K562 (cell line): ENCODE measurements around the gene HSD3B7. TPM values are rescaled to one million over a fixed set of nuclear protein-coding genes. Genes with fewer than 3 reads are reported as not detected.

Source experiments
- ATAC-seq: fragments of 200-7000 bp; cut with Tn5 transposase; 3 replicates; pipeline ENCODE4 v1.9.1; 2020; ENCODE audit warnings: moderate library complexity
- BruUV-seq: library from RNA; stranded (reverse); fragments of 400-500 nt; replicated peaks from 2 replicates; lab custom pipeline; 2021; lab: Mats Ljungman, UMichigan
- CTCF ChIA-PET: fragments of 300-600 bp; formaldehyde crosslinking; extraction: SDS; loops from one replicate; lab custom pipeline; 2021; ENCODE audit warnings: low intra/inter-chr PET ratio; lab: Yijun Ruan, JAX
- POLR2A ChIA-PET: fragments of 300-600, 350-650 bp; sonication (Branson Sonifier 250); formaldehyde crosslinking; extraction: SDS; loops from one replicate; lab custom pipeline; 2021; ENCODE audit warnings: antibody characterized with exemption, inconsistent platforms; lab: Yijun Ruan, JAX
- DNase-seq, 4 experiments: peaks; one replicate each; pipeline versions ENCODE4 v3.0.0 to v3.0.0-alpha.2; 2011 to 2018; ENCODE audit warnings: low spot score in 3 of 4, mixed read lengths in 3 of 4; ENCODE audit errors: extremely low read depth in 1 of 4
- FAIRE-seq: peaks from 2 replicates; lab custom pipeline; 2011; peaks lifted over from hg19 to GRCh38; lab: Jason Lieb, UNC
- H2AFZ ChIP-seq: 2 replicates; pipeline ENCODE4 v1.6.0; 2011; ENCODE audit warnings: low read depth, low read length, control low read depth, inconsistent platforms
- H3K27ac ChIP-seq: fragments of 200-600 bp; 3 replicates; pipeline ENCODE4 v1.8.0; 2011; ENCODE audit warnings: low read depth, mild to moderate bottlenecking, control low read depth, inconsistent platforms, low read length, moderate library complexity, mixed read lengths; ENCODE audit errors: extremely low read depth
- H3K27me3 ChIP-seq, 2 experiments: fragments of 300-600 bp in 1 of 2; 2 replicates in 1 of 2; 3 replicates in 1 of 2; pipeline versions ENCODE4 v1.6.0 to v1.8.0; 2011; ENCODE audit warnings: inconsistent platforms in 2 of 2, low read length in 2 of 2, mild to moderate bottlenecking in 1 of 2, mixed read lengths in 1 of 2, moderate library complexity in 1 of 2; ENCODE audit not compliant: control insufficient read depth in 2 of 2, insufficient read depth in 2 of 2
- H3K36me3 ChIP-seq: fragments of 300-600 bp; 3 replicates; pipeline ENCODE4 v1.8.0; 2011; ENCODE audit warnings: mild to moderate bottlenecking, low read length, inconsistent platforms; ENCODE audit not compliant: control insufficient read depth, insufficient read depth
- H3K4me1 ChIP-seq, 2 experiments: fragments of 200-600 bp in 1 of 2; replicated peaks in 1 of 2; 2 replicates in 1 of 2; 3 replicates in 1 of 2; pipeline versions ENCODE4 v1.5.1 to v1.8.0; 2011; ENCODE audit warnings: inconsistent platforms in 2 of 2, low read length in 2 of 2, mild to moderate bottlenecking in 1 of 2, mixed read lengths in 1 of 2, moderate library complexity in 1 of 2; ENCODE audit not compliant: control insufficient read depth in 2 of 2, insufficient read depth in 2 of 2
- H3K4me2 ChIP-seq: 2 replicates; pipeline ENCODE4 v1.6.1; 2011; ENCODE audit warnings: low read length, control low read depth, inconsistent platforms, mixed read lengths; ENCODE audit not compliant: insufficient read depth
- H3K4me3 ChIP-seq: fragments of 200-600 bp; sonication (generic), shearing (Covaris generic); 2 replicates; pipeline ENCODE4 v1.5.1; 2016; ENCODE audit warnings: control low read depth, inconsistent platforms
- H3K79me2 ChIP-seq: fragments of 200-600 bp; 3 replicates; pipeline ENCODE4 v1.8.0; 2011; ENCODE audit warnings: low read length, inconsistent platforms; ENCODE audit not compliant: control insufficient read depth, insufficient read depth
- H3K9ac ChIP-seq, 2 experiments: 2 replicates each; pipeline versions ENCODE4 v1.6.0 to v1.6.1; 2011; ENCODE audit warnings: low read depth in 2 of 2, low read length in 2 of 2, control low read depth in 1 of 2, inconsistent platforms in 1 of 2, mild to moderate bottlenecking in 1 of 2, mixed read lengths in 1 of 2; ENCODE audit not compliant: insufficient read depth in 1 of 2
- H3K9me1 ChIP-seq: one replicate; pipeline ENCODE4 v1.6.0; 2011; ENCODE audit warnings: inconsistent platforms, mild to moderate bottlenecking, low read length, moderate library complexity; ENCODE audit not compliant: control insufficient read depth, insufficient read depth
- H3K9me3 ChIP-seq: replicated peaks from 2 replicates; pipeline ENCODE4 v1.5.1; 2011; ENCODE audit warnings: low read depth, low read length, inconsistent platforms; ENCODE audit not compliant: control insufficient read depth, insufficient read depth
- H4K20me1 ChIP-seq: replicated peaks from 2 replicates; pipeline ENCODE4 v1.6.1; 2011; ENCODE audit warnings: low read length, inconsistent platforms, mixed read lengths; ENCODE audit not compliant: control insufficient read depth, insufficient read depth
- BCOR ChIP-seq: fragments of 450-650 bp; IDR thresholded peaks from 2 replicates; pipeline ENCODE4 v1.6.1; 2016
- KDM1A ChIP-seq, 2 experiments: fragments of 450-650 bp; IDR thresholded peaks; 2 replicates each; pipeline ENCODE4 v1.6.1; 2016; ENCODE audit warnings: mild to moderate bottlenecking in 2 of 2
- MTA1 ChIP-seq: fragments of 450-650 bp; IDR thresholded peaks from 2 replicates; pipeline ENCODE4 v1.6.1; 2017; ENCODE audit warnings: borderline replicate concordance
- OTX1 ChIP-seq: fragments of 450-650 bp; formaldehyde crosslinking; IDR thresholded peaks from 2 replicates; pipeline ENCODE4 v1.4.0; 2022; ENCODE audit warnings: mild to moderate bottlenecking
- PHF8 ChIP-seq: fragments of 200-600 bp; sonication (generic); IDR thresholded peaks from 2 replicates; pipeline ENCODE4 v1.6.1; 2012; ENCODE audit warnings: mixed run types, mild to moderate bottlenecking, inconsistent platforms, low read length, moderate library complexity, borderline replicate concordance
- RAD51 ChIP-seq: fragments of 450-650 bp; IDR thresholded peaks from 2 replicates; pipeline ENCODE4 v1.7.1; 2016; ENCODE audit warnings: low read depth, mild to moderate bottlenecking, borderline replicate concordance
- RBM25 ChIP-seq: fragments of 200-400 bp; formaldehyde crosslinking; IDR thresholded peaks from 2 replicates; pipeline ENCODE4 v1.6.1; 2018; ENCODE audit warnings: low read length, low read depth, moderate library complexity; ENCODE audit not compliant: severe bottlenecking
- ZBED1 ChIP-seq: IDR thresholded peaks from 2 replicates; pipeline ENCODE4 v1.6.1; 2014
- ZBTB7A ChIP-seq: IDR thresholded peaks from 2 replicates; pipeline ENCODE4 v1.6.1; 2011; ENCODE audit warnings: low read depth, mild to moderate bottlenecking, low read length, moderate library complexity, borderline replicate concordance; ENCODE audit not compliant: control insufficient read depth
- ZFP36 ChIP-seq: fragments of 150-350 bp; IDR thresholded peaks from 2 replicates; pipeline ENCODE4 v1.6.1; 2018; ENCODE audit warnings: low read length, low read depth; ENCODE audit not compliant: partially characterized antibody
- ZKSCAN1 ChIP-seq: fragments of 150-350 bp; IDR thresholded peaks from 2 replicates; pipeline ENCODE4 v1.6.1; 2016; ENCODE audit warnings: low read depth, low read length
- WGBS: fragments of 100-300 bp; shearing (Covaris generic); methylation state at CpG from one replicate; pipeline ENCODE4 v1.1.6; 2016; ENCODE audit warnings: low coverage, mixed read lengths; ENCODE audit not compliant: insufficient coverage; ENCODE audit errors: missing lambda C conversion rate; 5-methylcytosine and 5-hydroxymethylcytosine counted together
- in situ Hi-C: fragments of 300-500 bp; cut with MboI; formaldehyde crosslinking; loops from 4 replicates; pipeline ENCODE4 v1.15.0; 2018; ENCODE audit warnings: inconsistent platforms, mixed read lengths
- intact Hi-C: fragments of 100-400 bp; cut with micrococcal nuclease; formaldehyde crosslinking; loops from 2 replicates; pipeline ENCODE4 v1.14.2; 2022
- polyA plus RNA-seq, 8 experiments: library from polyadenylated mRNA; depleted of rRNA in 4 of 8; stranded (reverse) in 5 of 8; unstranded in 3 of 8; fragments of >200 nt; fragmentation: Nextera tagmentation in 2 of 8; fragmentation: Illumina TruSeq in 1 of 8; extraction: Ambion mirVana in 2 of 8; extraction: Trizol in 1 of 8; gene quantifications; 2 replicates each; pipeline versions ENCODE4 v1.2.1 to v1.2.3, GENCODE V29; 2011 to 2014; ENCODE audit warnings: inconsistent platforms in 1 of 8, missing spikeins in 1 of 8
- total RNA-seq, 7 experiments: library from RNA; depleted of rRNA in 6 of 7; stranded (reverse); fragments of >200 nt in 6 of 7; fragmentation: Illumina TruSeq in 2 of 7; extraction: Trizol in 2 of 7; gene quantifications; 2 replicates each; pipeline versions ENCODE4 v1.2.1 to v1.2.3, GENCODE V29; 2011 to 2021; ENCODE audit warnings: low replicate concordance in 1 of 7
- TF ChIP-seq, protein P1 (sequence below): fragments of 250-450 bp; sonication (Bioruptor Pico); IDR thresholded peaks from 2 replicates; pipeline ENCODE4 v1.4.0; 2020; ENCODE audit warnings: borderline replicate concordance
- TF ChIP-seq, protein P2 (sequence below): sonication (generic); formaldehyde crosslinking; IDR thresholded peaks from 2 replicates; pipeline ENCODE4 v1.8.0; 2022; ENCODE audit warnings: missing genetic modification reagents, mild to moderate bottlenecking, moderate library complexity, borderline replicate concordance
- TF ChIP-seq, protein P3 (sequence below), 2 experiments: fragments of 450-650 bp; IDR thresholded peaks; 2 replicates each; pipeline ENCODE4 v1.6.1; 2018; ENCODE audit warnings: mild to moderate bottlenecking in 2 of 2, low read depth in 1 of 2; ENCODE audit not compliant: partially characterized antibody in 2 of 2
- TF ChIP-seq, protein P4 (sequence below): fragments of 450-650 bp; IDR thresholded peaks from 2 replicates; pipeline ENCODE4 v1.6.1; 2016; ENCODE audit warnings: low read depth, mild to moderate bottlenecking, moderate library complexity

The HSD3B7 gene
- total and polyA plus RNA-seq, 9 of the 15 experiments (the other 6 are each of a cell fraction or from before 2014, with no cell fraction given) = 5.4 to 49.1 (median 23.0) TPM

DNA sequence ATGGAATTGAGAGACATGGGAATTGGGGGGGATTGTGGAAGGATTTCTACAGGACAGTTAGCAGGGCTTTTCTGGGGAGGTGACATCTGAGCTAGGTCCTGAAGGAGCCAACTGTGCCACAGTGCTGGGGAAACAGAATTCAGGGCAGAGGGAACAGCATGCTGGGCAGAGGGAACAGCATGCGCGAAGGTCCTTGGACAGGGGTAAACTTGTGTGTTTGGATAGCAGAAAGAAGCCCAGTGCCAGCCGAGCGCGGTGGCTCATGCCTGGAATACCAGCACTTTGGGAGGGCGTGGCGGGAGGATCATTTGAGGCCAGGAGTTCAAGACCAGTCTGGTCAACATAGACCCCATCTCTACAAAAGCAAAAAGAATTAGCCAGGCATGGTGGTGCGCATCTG lies 21.6 kb downstream of the HSD3B7 start (continued):
- no peak for TF ChIP-seq RAD51
- no peak for TF ChIP-seq ZBED1
- peak; percentile 34 to 48; a peak in 3 of 4 replicates for TF ChIP-seq KDM1A (IDR thresholded peaks at IDR 0.05)
- TF ChIP-seq BCOR = peak; percentile 46; the same call in 1 of the 2 replicates
- TF ChIP-seq ZBTB7A = no peak
- TF ChIP-seq, protein P1, sequence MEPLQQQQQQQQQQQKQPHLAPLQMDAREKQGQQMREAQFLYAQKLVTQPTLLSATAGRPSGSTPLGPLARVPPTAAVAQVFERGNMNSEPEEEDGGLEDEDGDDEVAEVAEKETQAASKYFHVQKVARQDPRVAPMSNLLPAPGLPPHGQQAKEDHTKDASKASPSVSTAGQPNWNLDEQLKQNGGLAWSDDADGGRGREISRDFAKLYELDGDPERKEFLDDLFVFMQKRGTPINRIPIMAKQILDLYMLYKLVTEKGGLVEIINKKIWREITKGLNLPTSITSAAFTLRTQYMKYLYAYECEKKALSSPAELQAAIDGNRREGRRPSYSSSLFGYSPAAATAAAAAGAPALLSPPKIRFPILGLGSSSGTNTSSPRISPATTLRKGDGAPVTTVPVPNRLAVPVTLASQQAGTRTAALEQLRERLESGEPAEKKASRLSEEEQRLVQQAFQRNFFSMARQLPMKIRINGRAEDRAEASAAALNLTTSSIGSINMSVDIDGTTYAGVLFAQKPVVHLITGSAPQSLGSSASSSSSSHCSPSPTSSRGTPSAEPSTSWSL (CRISPR knock-in tag) = no peak
- TF ChIP-seq, protein P2, sequence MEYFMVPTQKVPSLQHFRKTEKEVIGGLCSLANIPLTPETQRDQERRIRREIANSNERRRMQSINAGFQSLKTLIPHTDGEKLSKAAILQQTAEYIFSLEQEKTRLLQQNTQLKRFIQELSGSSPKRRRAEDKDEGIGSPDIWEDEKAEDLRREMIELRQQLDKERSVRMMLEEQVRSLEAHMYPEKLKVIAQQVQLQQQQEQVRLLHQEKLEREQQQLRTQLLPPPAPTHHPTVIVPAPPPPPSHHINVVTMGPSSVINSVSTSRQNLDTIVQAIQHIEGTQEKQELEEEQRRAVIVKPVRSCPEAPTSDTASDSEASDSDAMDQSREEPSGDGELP = no peak
- TF ChIP-seq, all 486 proteins: peak for 2

DNA sequence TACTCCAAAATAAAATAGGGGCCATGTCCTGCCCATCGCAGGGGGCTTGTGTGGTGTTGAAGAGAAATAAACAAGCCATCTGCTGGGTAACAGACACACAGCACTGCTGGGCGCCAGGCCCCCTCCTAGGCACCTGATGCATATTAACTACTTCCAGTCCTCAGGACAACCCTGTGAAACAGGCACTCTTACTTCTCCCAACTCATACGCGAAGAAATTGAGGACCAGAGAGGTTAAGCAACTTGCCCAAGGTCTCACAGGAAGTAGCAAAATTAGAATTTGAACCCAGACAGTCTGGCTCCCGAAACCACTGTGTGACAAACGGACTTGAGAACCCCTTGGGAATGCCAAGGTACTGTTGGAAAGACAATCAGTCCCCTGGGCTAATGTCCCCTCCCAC lies 22.7 kb downstream of the HSD3B7 start:
- DNase-seq (no peak), ATAC-seq (no peak), FAIRE-seq (no peak)
- H3K27me3 ChIP-seq = peaks cover 13 to 23% of the 10 kb centered on the region in 2 experiments; a peak in 4 of 5 replicates
- H3K9me3 ChIP-seq = no peaks in the 10 kb centered on the region
- no peak overlapping the region for H3K4me2 ChIP-seq
- BruUV-seq = no TSS peak
- ChIA-PET POLR2A (interaction anchor here (1.5 kb wide), 1 partner anchor 86 kb away, joined by 5 read pairs; no protein-coding TSS in a partner anchor), CTCF (no interaction called here)
- no peaks in the 10 kb centered on the region for H3K9me1 ChIP-seq
- H3K27ac ChIP-seq = no peak overlapping the region
- no peaks in the 10 kb centered on the region for H4K20me1 ChIP-seq
- intact Hi-C loops = no loop called here
- no peaks in the 10 kb centered on the region for H3K79me2 ChIP-seq
- 15% methylated on average over 6 of the region's 6 CpGs for WGBS
- H2AFZ ChIP-seq = no peak overlapping the region
- peaks cover 6 to 23% of the 10 kb centered on the region in 2 experiments; a peak in 3 of 5 replicates for H3K4me1 ChIP-seq
- no peaks in the 10 kb centered on the region for H3K36me3 ChIP-seq
- in situ Hi-C loops = no loop called here
- 0 out of 4 replicates have a peak overlapping the region, but pooled peaks of 1 of the 2 experiments have one; percentile 27 for H3K9ac ChIP-seq
- H3K4me3 ChIP-seq = no peak overlapping the region
- TF ChIP-seq ZFP36 (peak; percentile 70), RBM25 (peak; percentile 80), ZKSCAN1 (no peak), BCOR (peak; percentile 81), PHF8 (no peak), MTA1 (no peak), OTX1 (CRISPR knock-in tag) (no peak)
- TF ChIP-seq, protein P3, sequence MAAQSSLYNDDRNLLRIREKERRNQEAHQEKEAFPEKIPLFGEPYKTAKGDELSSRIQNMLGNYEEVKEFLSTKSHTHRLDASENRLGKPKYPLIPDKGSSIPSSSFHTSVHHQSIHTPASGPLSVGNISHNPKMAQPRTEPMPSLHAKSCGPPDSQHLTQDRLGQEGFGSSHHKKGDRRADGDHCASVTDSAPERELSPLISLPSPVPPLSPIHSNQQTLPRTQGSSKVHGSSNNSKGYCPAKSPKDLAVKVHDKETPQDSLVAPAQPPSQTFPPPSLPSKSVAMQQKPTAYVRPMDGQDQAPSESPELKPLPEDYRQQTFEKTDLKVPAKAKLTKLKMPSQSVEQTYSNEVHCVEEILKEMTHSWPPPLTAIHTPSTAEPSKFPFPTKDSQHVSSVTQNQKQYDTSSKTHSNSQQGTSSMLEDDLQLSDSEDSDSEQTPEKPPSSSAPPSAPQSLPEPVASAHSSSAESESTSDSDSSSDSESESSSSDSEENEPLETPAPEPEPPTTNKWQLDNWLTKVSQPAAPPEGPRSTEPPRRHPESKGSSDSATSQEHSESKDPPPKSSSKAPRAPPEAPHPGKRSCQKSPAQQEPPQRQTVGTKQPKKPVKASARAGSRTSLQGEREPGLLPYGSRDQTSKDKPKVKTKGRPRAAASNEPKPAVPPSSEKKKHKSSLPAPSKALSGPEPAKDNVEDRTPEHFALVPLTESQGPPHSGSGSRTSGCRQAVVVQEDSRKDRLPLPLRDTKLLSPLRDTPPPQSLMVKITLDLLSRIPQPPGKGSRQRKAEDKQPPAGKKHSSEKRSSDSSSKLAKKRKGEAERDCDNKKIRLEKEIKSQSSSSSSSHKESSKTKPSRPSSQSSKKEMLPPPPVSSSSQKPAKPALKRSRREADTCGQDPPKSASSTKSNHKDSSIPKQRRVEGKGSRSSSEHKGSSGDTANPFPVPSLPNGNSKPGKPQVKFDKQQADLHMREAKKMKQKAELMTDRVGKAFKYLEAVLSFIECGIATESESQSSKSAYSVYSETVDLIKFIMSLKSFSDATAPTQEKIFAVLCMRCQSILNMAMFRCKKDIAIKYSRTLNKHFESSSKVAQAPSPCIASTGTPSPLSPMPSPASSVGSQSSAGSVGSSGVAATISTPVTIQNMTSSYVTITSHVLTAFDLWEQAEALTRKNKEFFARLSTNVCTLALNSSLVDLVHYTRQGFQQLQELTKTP (IDR thresholded peaks at IDR 0.05; ENCODE audit: low read depth in 1 of 2, partially characterized antibody in 2 of 2) = no peak
- TF ChIP-seq, protein P4, sequence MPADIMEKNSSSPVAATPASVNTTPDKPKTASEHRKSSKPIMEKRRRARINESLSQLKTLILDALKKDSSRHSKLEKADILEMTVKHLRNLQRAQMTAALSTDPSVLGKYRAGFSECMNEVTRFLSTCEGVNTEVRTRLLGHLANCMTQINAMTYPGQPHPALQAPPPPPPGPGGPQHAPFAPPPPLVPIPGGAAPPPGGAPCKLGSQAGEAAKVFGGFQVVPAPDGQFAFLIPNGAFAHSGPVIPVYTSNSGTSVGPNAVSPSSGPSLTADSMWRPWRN = no peak
